ENCODE results near the gene RAB5A. TPM values are rescaled to one million over a fixed set of nuclear protein-coding genes. Genes with fewer than 3 reads are reported as not detected.

The RAB5A gene
- total and polyA plus RNA-seq, 2 experiments from 2014 or later, result 110 to 128 TPM

DNA sequence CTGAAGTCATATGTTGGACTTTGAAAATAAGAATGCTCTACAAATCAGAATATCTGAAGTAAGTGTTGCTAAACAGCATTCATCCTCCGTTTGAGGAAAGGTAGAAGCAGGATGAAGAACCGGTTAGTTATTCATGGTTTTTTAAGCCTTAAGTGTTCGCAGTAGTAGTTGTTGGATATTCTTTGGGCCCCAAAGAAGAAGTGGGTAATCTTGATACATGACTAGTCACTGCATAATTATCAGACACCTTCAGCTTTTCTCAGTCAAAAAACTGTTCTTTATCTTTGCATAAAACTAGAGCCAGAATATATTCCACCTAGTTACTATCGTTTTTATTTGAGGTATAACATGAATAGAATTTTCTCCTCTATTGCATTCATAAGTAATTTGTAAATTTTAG lies 13.8 kb downstream of the RAB5A start:
- peaks cover 3% of the 10 kb centered on the region; the same call in 1 of the 2 replicates for H3K36me3 ChIP-seq (ENCODE audit: insufficient read depth)
- no peaks in the 10 kb centered on the region for H3K27me3 Mint-ChIP-seq (ENCODE audit: insufficient read depth, low read depth, poor library complexity)

More for the DNA sequence above, 13.8 kb downstream of the RAB5A start:
- H2AFZ ChIP-seq, result no peak overlapping the region
- H3F3A ChIP-seq (replicated peaks; ENCODE audit: low read depth), result no peaks in the 10 kb centered on the region
- no peaks in the 10 kb centered on the region for H3K9me2 ChIP-seq (ENCODE audit: insufficient read depth)
- no peak overlapping the region for H3K4me3 ChIP-seq
- H3K27ac ChIP-seq (ENCODE audit: low read depth), result no peak overlapping the region
- Mint-ChIP-seq H3K36me3 (ENCODE audit: low read depth) (peaks cover 35% of the 10 kb centered on the region), H3K27ac (no peak overlapping the region), H3K4me3 (no peak overlapping the region), H3K9me3 (no peaks in the 10 kb centered on the region), H3K4me1 (0 out of 3 replicates have a peak, but pooled peaks cover 2% of the 10 kb centered on the region)
- ATAC-seq (no peak), DNase-seq (ENCODE audit: low spot score) (no peak)
- TF ChIP-seq ZNF114 (CRISPR knock-in tag; IDR thresholded peaks at IDR 0.05), result no peak
- TF ChIP-seq NANOG (IDR thresholded peaks at IDR 0.05; ENCODE audit: borderline replicate concordance), result no peak
- TF ChIP-seq CREB1 (CRISPR knock-in tag; IDR thresholded peaks at IDR 0.05; ENCODE audit: low read depth), result no peak
- no peak for TF ChIP-seq ZNF462 (CRISPR knock-in tag; IDR thresholded peaks at IDR 0.05)
- no peak for TF ChIP-seq STAT1 (IDR thresholded peaks at IDR 0.05; ENCODE audit: unreplicated experiment)
- no peak for TF ChIP-seq CTCF (conservative IDR thresholded peaks at IDR 0.05; ENCODE audit: low read depth in 2 of 2)
- no peak for TF ChIP-seq EZH2 (IDR thresholded peaks at IDR 0.05; ENCODE audit: low read depth, unreplicated experiment)
- no peak for TF ChIP-seq JUNB (IDR thresholded peaks at IDR 0.05; ENCODE audit: unreplicated experiment)
- peaks cover 45% of the 10 kb centered on the region for H4K20me1 ChIP-seq (replicated peaks; ENCODE audit: insufficient read depth)
- H3K4me1 ChIP-seq (ENCODE audit: insufficient read depth), result no peaks in the 10 kb centered on the region
- no peak overlapping the region for H3K4me2 ChIP-seq
- H3K27me3 ChIP-seq (ENCODE audit: insufficient read depth), result no peaks in the 10 kb centered on the region
- H3K79me2 ChIP-seq (replicated peaks; ENCODE audit: insufficient read depth), result peaks cover 100% of the 10 kb centered on the region

Measured in GM23338 (cell line).